ENCODE results near the gene ZBTB26.
A peak's percentile ranks its signal among the peaks of the same experiment; 100 is the strongest.
"Not testable (repeated sequence)": the region's sequence is repeated elsewhere in the genome, so short reads cannot be mapped to it uniquely, and the experiment has no call there.

Gene ZBTB26

GRCh38 chr9:122923947-122924346, 7.4 kb downstream of the ZBTB26 start:
- DNase-seq: no peak

DNA sequence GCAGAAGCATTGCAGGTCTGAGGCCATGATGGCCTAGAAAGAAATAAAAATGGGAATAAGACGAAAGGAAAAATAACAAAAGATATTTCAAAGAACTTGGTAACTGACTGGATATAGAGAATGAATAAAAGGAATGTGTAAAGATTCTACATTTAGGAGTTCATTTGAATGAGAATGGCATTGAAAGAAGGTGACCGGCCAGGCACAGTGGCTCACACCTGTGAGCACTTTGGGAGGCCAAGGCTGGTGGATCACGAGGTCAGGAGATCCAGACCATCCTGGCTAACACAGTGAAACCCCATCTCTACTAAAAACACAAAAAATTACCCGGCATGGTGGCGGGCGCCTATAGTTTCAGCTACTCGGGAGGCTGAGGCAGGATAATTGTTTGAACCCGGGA, 8.6 kb downstream of the ZBTB26 start:
- no peak for DNase-seq

DNA sequence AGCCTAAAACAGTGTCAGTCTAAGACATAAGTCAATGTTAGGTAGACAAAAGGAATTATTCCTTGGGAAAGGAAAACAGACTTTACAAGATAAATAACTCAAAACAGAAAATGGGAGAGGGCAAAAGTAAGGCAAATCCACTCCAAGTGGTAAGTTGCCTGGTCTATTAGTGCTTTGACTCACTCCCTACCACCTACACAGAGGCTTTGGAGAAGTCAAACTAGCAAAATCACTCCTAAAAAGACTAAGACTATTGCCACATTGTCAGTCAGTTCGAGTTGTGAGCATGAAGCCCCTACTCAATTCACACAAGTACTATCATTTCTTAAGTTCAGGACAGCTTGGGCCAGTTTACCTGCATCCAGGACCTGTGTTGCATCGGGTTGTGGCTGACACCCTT, 13.0 kb downstream of the ZBTB26 start:
- no peak for DNase-seq

- DNase-seq: peak; percentile 87
Measured at GRCh38 chr9:122912964-122913673, 18.2 kb downstream of the ZBTB26 start, which contains the start of gene ZBTB6. Gene ZBTB6, minus strand, starts transcription at chr9:122913323. Its CDS starts 1,251 bp downstream, at chr9:122912072.

GRCh38 chr9:122912671-122912963, 18.7 kb downstream of the ZBTB26 start:
- no peak for DNase-seq

- DNase-seq: not testable (repeated sequence)
Measured at GRCh38 chr9:122906122-122906521, 25.2 kb downstream of the ZBTB26 start.

GRCh38 chr9:122904823-122905710, 26.2 kb downstream of the ZBTB26 start, which contains the start of gene RC3H2:
Gene RC3H2, minus strand, starts transcription at chr9:122905359. Its CDS starts 7,850 bp downstream, at chr9:122897509.
- peak; percentile 97 for DNase-seq

GRCh38 chr9:122904466-122904822, 26.9 kb downstream of the ZBTB26 start:
- DNase-seq: no peak

GRCh38 chr9:122900791-122901190, 30.5 kb downstream of the ZBTB26 start:
- no peak for DNase-seq

- DNase-seq: no peak
Measured at GRCh38 chr9:122897969-122898368, 33.3 kb downstream of the ZBTB26 start.

DNA sequence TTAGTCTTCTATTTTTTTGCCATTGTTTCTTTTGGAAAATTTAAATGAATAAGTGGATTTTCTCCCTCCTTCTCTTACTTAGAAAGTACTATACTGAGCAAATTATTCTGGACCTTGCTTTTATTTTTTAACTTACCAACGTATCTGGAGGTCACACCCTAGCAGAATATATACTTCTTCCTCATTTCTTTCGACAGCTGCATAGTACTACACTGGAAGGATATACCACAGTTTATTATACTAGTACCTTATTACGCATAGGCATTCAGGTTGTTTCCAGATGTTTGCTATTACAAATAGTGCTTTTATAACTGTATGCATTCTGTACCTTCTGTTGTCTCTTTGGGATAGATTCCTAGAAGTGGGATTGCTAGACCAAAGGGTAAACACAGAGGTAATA, 42.8 kb downstream of the ZBTB26 start:
- DNase-seq: no peak

- DNase-seq: no peak
Measured at GRCh38 chr9:122883125-122883524, 48.2 kb downstream of the ZBTB26 start.

DNA sequence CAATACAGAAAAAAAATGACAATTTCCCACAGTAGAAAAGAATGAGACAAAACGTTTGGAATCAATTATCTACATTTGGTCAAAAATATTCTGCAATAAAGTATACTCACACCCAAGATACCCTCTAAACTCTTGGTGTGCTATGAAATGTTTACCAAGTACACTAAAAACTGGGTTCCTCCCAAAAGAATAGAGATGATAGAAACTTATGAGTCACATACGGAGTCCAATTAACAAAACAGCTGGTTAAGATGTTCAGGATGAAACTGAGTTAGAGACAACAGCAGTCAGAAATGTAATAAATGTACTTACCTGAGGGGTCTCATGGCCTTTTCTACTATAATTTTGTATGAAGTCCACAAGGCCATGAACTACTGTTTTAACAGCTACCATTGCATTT, 51.9 kb downstream of the ZBTB26 start:
- DNase-seq: no peak

- DNase-seq: no peak
Measured at GRCh38 chr9:122875523-122875922, 55.8 kb downstream of the ZBTB26 start.

GRCh38 chr9:122867276-122867675, 64.0 kb downstream of the ZBTB26 start:
- DNase-seq: not testable (repeated sequence)

GRCh38 chr9:122866079-122866478, 65.2 kb downstream of the ZBTB26 start:
- no peak for DNase-seq

All from activated CD8-positive, alpha-beta memory T cell treated with anti-CD3 and anti-CD28 coated beads for 24 hours (primary cell).